GM12892 (cell line): ENCODE data around the gene SDS.

Experiments
- DNase-seq: peaks from one replicate; pipeline ENCODE4 v3.0.0; 2011; ENCODE audit not compliant: insufficient read length
- FAIRE-seq: peaks from 2 replicates; lab custom pipeline; 2011; peaks lifted over from hg19 to GRCh38; lab: Jason Lieb, UNC
- POLR2A ChIP-seq: IDR thresholded peaks from 2 replicates; pipeline ENCODE4 v1.6.1; 2011; ENCODE audit warnings: low read depth, low read length, control low read depth
- POLR2AphosphoS5 ChIP-seq: IDR thresholded peaks from 2 replicates; pipeline ENCODE4 v1.6.1; 2011; ENCODE audit warnings: low read depth, low read length, control low read depth
- TAF1 ChIP-seq: IDR thresholded peaks from 2 replicates; pipeline ENCODE4 v1.6.1; 2011; ENCODE audit warnings: low read depth, mild to moderate bottlenecking, control low read depth, low read length, borderline replicate concordance

SDS gene

DNA sequence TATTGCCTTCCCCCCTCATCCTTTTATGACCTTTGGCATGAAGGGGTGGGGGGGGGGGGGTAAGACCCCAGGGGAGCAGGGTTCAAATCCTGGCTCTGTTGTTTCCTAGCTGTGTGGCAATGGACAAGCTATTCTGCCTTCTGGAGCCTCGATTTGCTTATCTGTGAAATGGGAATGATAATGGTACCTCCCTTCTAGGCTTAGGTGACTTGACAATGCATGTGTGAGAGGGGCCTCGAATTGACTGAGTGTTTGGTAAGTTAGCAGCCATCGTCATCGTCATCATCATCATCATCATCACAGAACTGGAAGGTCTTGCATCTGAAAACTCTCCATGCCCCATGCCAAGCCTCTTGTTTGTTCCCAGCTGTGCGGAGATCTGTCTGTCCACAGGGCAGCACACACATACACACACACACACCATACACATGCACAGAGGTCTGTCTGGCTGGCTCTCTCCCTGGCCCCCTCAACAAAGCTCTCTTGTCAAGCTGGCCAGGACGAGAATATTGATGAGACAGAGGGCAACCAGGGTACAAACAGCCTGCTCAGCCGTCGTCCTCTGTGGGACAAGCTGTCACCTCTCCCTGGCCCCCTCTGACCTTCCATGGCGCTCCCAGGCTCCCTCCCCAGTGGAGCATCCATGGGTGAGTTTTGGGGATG is 5.9 kb upstream of the SDS start:
- FAIRE-seq = no peak
- no peak for DNase-seq
- TF ChIP-seq POLR2AphosphoS5 = no peak
- TF ChIP-seq TAF1 = no peak
- TF ChIP-seq POLR2A = no peak

- DNase-seq (no peak), FAIRE-seq (no peak)
- TF ChIP-seq TAF1 (no peak), POLR2A (no peak), POLR2AphosphoS5 (no peak)
Measured at GRCh38 chr12:113408756-113409298, 5.1 kb upstream of the SDS start.

DNA sequence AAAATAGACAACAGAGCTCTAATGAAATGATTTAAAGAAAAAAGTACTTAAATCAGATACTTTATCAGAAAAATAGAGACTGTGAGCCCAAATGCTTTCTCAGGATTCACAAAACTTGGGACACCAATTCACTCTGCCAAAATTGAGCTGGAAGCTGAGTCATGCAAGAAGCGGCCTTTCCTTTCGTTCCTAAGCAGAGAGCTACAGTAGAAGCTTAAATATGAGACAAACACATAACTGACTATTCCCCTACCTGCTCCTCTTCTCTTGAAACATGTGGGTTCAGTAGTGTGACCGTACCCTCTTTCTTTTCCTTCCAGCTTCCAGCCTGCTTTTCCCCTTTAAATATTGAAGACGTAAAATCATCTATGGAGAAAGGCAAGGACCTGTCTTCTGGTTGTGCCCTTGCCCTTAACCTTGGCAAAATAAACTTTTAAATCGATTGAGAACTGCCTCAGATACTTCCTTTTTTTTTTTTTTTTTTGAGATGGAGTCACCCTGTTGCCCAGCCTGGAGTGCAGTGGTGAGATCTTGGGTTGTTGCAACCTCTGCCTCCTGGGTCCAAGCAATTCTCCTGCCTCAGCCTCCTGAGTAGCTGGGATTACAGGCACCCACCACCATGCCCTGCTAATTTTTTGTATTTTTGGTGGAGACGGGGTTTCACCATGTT is 4.4 kb upstream of the SDS start:
- no peak for DNase-seq
- no peak for FAIRE-seq
- TF ChIP-seq TAF1 (no peak), POLR2A (no peak), POLR2AphosphoS5 (no peak)

DNA sequence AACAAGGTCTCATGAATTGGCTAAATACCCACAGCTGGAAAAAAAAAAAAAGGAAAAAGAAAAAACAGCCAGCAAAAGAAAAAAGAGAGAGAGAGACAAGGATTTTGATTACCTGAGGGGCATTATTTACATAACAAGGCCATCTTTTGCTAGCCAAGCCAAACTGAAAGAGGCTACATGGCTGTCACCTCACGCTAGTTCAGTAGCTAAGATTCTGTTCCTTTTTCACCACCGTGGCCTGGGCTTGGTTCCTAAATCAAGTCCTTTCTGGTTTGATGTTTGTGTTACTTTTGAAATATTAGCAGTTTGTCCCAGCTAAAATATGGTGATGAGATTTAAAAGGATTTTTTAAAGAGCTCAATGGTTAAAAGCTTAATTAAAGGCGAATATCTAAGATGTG is 2.0 kb upstream of the SDS start:
- TF ChIP-seq POLR2A (no peak), TAF1 (no peak), POLR2AphosphoS5 (no peak)
- no peak for DNase-seq
- peak; percentile 36 for FAIRE-seq

GRCh38 chr12:113402586-113403260 is 964 bp downstream of the SDS start:
- no peak for TF ChIP-seq POLR2AphosphoS5
- TF ChIP-seq TAF1 = no peak
- TF ChIP-seq POLR2A = no peak
- DNase-seq (no peak), FAIRE-seq (no peak)

GRCh38 chr12:113401066-113402000 is 2.4 kb downstream of the SDS start:
- no peak for DNase-seq
- TF ChIP-seq TAF1 = no peak
- TF ChIP-seq POLR2A = no peak
- no peak for TF ChIP-seq POLR2AphosphoS5
- no peak for FAIRE-seq

- DNase-seq (no peak), FAIRE-seq (no peak)
- no peak for TF ChIP-seq TAF1
- no peak for TF ChIP-seq POLR2AphosphoS5
- TF ChIP-seq POLR2A = no peak
Measured at GRCh38 chr12:113400362-113400761, 3.3 kb downstream of the SDS start.

- TF ChIP-seq POLR2AphosphoS5 (no peak), POLR2A (no peak), TAF1 (no peak)
- no peak for DNase-seq
- no peak for FAIRE-seq
Measured at GRCh38 chr12:113399490-113399889, 4.2 kb downstream of the SDS start.

DNA sequence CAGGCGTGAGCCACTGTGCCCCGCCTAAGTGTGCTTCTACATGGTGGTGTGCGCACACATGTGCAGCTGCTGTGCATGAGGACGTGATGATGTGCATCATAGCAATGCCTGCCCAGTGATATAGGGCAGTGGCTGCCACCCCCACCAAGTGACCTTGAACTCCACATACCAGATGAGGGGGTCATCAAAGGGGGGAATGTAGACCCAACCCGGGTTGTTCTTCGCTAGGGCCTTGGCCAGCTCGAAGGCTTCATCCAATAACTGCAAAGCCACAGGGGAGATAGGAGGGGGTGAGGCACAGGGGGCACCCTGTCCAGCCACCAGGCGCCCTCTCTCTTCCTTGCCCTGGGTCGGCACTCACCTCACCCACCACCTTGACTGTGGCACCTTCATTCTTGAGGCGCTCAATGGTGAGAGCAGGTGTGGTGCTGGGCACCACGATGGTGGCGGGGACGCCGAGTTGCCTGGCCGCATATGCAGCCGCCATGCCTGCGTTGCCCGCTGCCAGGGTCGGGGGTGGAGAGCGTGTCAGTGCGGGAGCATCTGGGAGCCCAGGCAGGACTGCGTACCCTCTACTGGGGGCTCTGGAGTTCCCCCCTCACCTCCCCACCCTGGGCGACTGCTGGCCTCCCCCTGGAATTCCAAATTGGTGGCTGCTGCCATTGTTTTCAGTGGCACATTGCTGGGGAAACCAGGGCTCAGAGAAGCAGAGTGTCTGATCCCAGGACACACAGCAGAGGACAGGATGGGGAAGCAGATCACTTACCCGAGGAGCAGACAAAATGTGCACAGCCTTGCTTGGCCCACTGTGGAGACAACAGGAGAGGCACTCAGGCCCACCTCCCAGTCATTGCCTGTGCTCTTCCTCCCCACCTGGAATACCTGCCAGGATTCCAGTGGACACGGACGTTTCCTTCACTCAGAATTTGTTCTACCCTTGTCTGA is 5.1 kb downstream of the SDS start:
- DNase-seq (no peak), FAIRE-seq (no peak)
- TF ChIP-seq POLR2A (no peak), POLR2AphosphoS5 (no peak), TAF1 (no peak)

GRCh38 chr12:113397497-113398197 is 6.0 kb downstream of the SDS start:
- no peak for DNase-seq
- TF ChIP-seq POLR2AphosphoS5 (no peak), POLR2A (no peak)
- FAIRE-seq = no peak
